H1 (cell line): ENCODE data around the gene TMEM132A. TPM values are rescaled to one million over a fixed set of nuclear protein-coding genes. Genes with fewer than 3 reads are reported as not detected.

Experiments used
- CTCF ChIA-PET: fragments of 300-600 bp; sonication (Branson Sonifier 250); formaldehyde crosslinking; loops from one replicate; lab custom pipeline; 2021; ENCODE audit not compliant: partially characterized antibody; lab: Charles Lee
- POLR2A ChIA-PET: fragments of 300-600 bp; sonication (Branson Sonifier 250); formaldehyde crosslinking; loops from one replicate; lab custom pipeline; 2021; ENCODE audit warnings: inconsistent platforms; ENCODE audit not compliant: partially characterized antibody; lab: Charles Lee
- DNase-seq, 2 experiments: peaks; one replicate each; pipeline versions ENCODE4 v3.0.0 to v3.0.0-alpha.2; 2010 to 2022; ENCODE audit warnings: low spot score in 2 of 2, low read depth in 1 of 2, mixed read lengths in 1 of 2
- FAIRE-seq: peaks from 2 replicates; lab custom pipeline; 2011; peaks lifted over from hg19 to GRCh38; lab: Jason Lieb, UNC
- H2AFZ ChIP-seq: 2 replicates; pipeline ENCODE4 v1.8.1; 2012; ENCODE audit warnings: low read length, inconsistent platforms
- H2AK5ac ChIP-seq: 2 replicates; pipeline ENCODE4 v1.6.1; 2013; ENCODE audit warnings: low read depth, low read length
- H2BK120ac ChIP-seq: replicated peaks from 2 replicates; pipeline ENCODE3; 2013; ENCODE audit warnings: low read depth, low read length, inconsistent platforms
- H2BK12ac ChIP-seq: 2 replicates; pipeline ENCODE4 v1.6.1; 2013; ENCODE audit warnings: low read depth, low read length
- H2BK15ac ChIP-seq: 2 replicates; pipeline ENCODE4 v1.6.1; 2013; ENCODE audit warnings: low read length
- H2BK20ac ChIP-seq: 2 replicates; pipeline ENCODE4 v1.6.1; 2013; ENCODE audit warnings: low read length
- H2BK5ac ChIP-seq: 2 replicates; pipeline ENCODE4 v1.6.1; 2013; ENCODE audit warnings: low read depth, low read length
- H3K14ac ChIP-seq: 2 replicates; pipeline ENCODE4 v1.6.1; 2013; ENCODE audit warnings: inconsistent platforms; ENCODE audit not compliant: insufficient read length
- H3K18ac ChIP-seq: 2 replicates; pipeline ENCODE4 v1.6.1; 2013; ENCODE audit warnings: low read length; ENCODE audit errors: extremely low read depth
- H3K23ac ChIP-seq: 2 replicates; pipeline ENCODE4 v1.6.1; 2013; ENCODE audit warnings: inconsistent platforms; ENCODE audit not compliant: insufficient read length
- H3K23me2 ChIP-seq: 2 replicates; pipeline ENCODE4 v1.6.1; 2013; ENCODE audit warnings: low read depth, low read length
- H3K27ac ChIP-seq: 2 replicates; pipeline ENCODE4 v1.6.1; 2011; ENCODE audit warnings: low read depth, low read length, inconsistent platforms
- H3K27me3 ChIP-seq, 4 experiments: replicated peaks in 1 of 4; 1 replicate in 1 of 4; 2 replicates in 3 of 4; pipeline versions ENCODE4 v1.6.1 to v1.8.1; 2011 to 2013; ENCODE audit warnings: low read length in 3 of 4, mild to moderate bottlenecking in 3 of 4, inconsistent platforms in 2 of 4, mixed read lengths in 2 of 4, moderate library complexity in 1 of 4; ENCODE audit not compliant: control insufficient read depth in 3 of 4, insufficient read depth in 3 of 4; ENCODE audit errors: extremely low read depth in 1 of 4
- H3K36me3 ChIP-seq, 4 experiments: 2 replicates each; pipeline versions ENCODE4 v1.6.1 to v1.8.1; 2011 to 2013; ENCODE audit warnings: mild to moderate bottlenecking in 4 of 4, low read length in 3 of 4, moderate library complexity in 2 of 4, control low read depth in 1 of 4, inconsistent platforms in 1 of 4; ENCODE audit not compliant: insufficient read depth in 4 of 4, control insufficient read depth in 2 of 4
- H3K4ac ChIP-seq: replicated peaks from 2 replicates; pipeline ENCODE3; 2013; ENCODE audit warnings: low read length, low read depth, mixed read lengths, inconsistent platforms; ENCODE audit not compliant: insufficient read length
- H3K4me1 ChIP-seq, 4 experiments: replicated peaks in 1 of 4; 1 replicate in 1 of 4; 2 replicates in 3 of 4; pipeline versions ENCODE4 v1.6.1 to v1.8.1; 2011 to 2013; ENCODE audit warnings: low read length in 3 of 4, inconsistent platforms in 2 of 4, mixed read lengths in 1 of 4; ENCODE audit not compliant: insufficient read depth in 4 of 4, control insufficient read depth in 3 of 4
- H3K4me2 ChIP-seq, 2 experiments: 2 replicates each; pipeline versions ENCODE4 v1.6.1 to v1.8.1; 2011 to 2013; ENCODE audit warnings: low read depth in 2 of 2, low read length in 2 of 2, control low read depth in 1 of 2, inconsistent platforms in 1 of 2, mild to moderate bottlenecking in 1 of 2; ENCODE audit not compliant: insufficient read depth in 1 of 2
- H3K4me3 ChIP-seq, 4 experiments: fragments of 200-600, 300-600 bp in 1 of 4; sonication (generic), shearing (Covaris generic), sonication (Bioruptor Twin) in 1 of 4; 2 replicates each; pipeline versions ENCODE4 v1.5.1 to v1.8.1; 2011 to 2016; ENCODE audit warnings: low read length in 4 of 4, low read depth in 3 of 4, control low read depth in 2 of 4, inconsistent platforms in 2 of 4, mild to moderate bottlenecking in 2 of 4, mixed read lengths in 1 of 4, moderate library complexity in 1 of 4; ENCODE audit not compliant: insufficient read depth in 2 of 4; ENCODE audit errors: extremely low read depth in 1 of 4
- H3K56ac ChIP-seq: replicated peaks from 2 replicates; pipeline ENCODE3; 2013; ENCODE audit warnings: low read depth, mild to moderate bottlenecking, mixed read lengths, low read length, inconsistent platforms; ENCODE audit not compliant: insufficient read length
- H3K79me1 ChIP-seq: 2 replicates; pipeline ENCODE4 v1.6.1; 2013; ENCODE audit warnings: low read depth, low read length, control low read depth
- H3K79me2 ChIP-seq, 2 experiments: 2 replicates each; pipeline versions ENCODE4 v1.6.1 to v1.8.1; 2012 to 2013; ENCODE audit warnings: low read length in 2 of 2, mild to moderate bottlenecking in 2 of 2, inconsistent platforms in 1 of 2; ENCODE audit not compliant: insufficient read depth in 2 of 2, control insufficient read depth in 1 of 2
- H3K9ac ChIP-seq, 4 experiments: replicated peaks in 1 of 4; 1 replicate in 1 of 4; 2 replicates in 3 of 4; pipeline versions ENCODE4 v1.6.1 to v1.8.1; 2011 to 2013; ENCODE audit warnings: low read depth in 3 of 4, low read length in 3 of 4, control low read depth in 2 of 4, mild to moderate bottlenecking in 2 of 4, moderate library complexity in 2 of 4, inconsistent platforms in 1 of 4; ENCODE audit errors: extremely low read depth in 1 of 4
- H3K9me3 ChIP-seq, 2 experiments: 2 replicates each; pipeline versions ENCODE4 v1.6.1 to v1.8.1; 2012 to 2013; ENCODE audit warnings: mild to moderate bottlenecking in 2 of 2, moderate library complexity in 2 of 2, control low read depth in 1 of 2, inconsistent platforms in 1 of 2, low read depth in 1 of 2, low read length in 1 of 2, mixed read lengths in 1 of 2; ENCODE audit not compliant: insufficient read depth in 2 of 2
- H4K20me1 ChIP-seq, 2 experiments: replicated peaks in 1 of 2; 2 replicates each; pipeline versions ENCODE3 to v1.8.1; 2011 to 2013; ENCODE audit warnings: inconsistent platforms in 2 of 2, low read length in 2 of 2, mild to moderate bottlenecking in 1 of 2; ENCODE audit not compliant: insufficient read depth in 2 of 2, control insufficient read depth in 1 of 2
- H4K5ac ChIP-seq: 2 replicates; pipeline ENCODE4 v1.6.1; 2013; ENCODE audit warnings: low read length, low read depth, mixed read lengths, inconsistent platforms; ENCODE audit not compliant: insufficient read length
- H4K8ac ChIP-seq: 2 replicates; pipeline ENCODE4 v1.8.0; 2013; ENCODE audit warnings: mild to moderate bottlenecking, moderate library complexity, low read length, inconsistent platforms; ENCODE audit not compliant: insufficient read depth; ENCODE audit errors: extremely low read depth
- H4K91ac ChIP-seq: replicated peaks from 2 replicates; pipeline ENCODE3; 2013; ENCODE audit warnings: low read length, mixed read lengths, inconsistent platforms; ENCODE audit not compliant: insufficient read length
- BACH1 ChIP-seq: IDR thresholded peaks from 2 replicates; pipeline ENCODE4 v1.6.1; 2012; ENCODE audit warnings: low read length, improper control_type of control experiment
- CBX5 ChIP-seq: fragments of 300-800, 300-1000 bp; sonication (generic); IDR thresholded peaks from 2 replicates; pipeline ENCODE4 v1.7.1; 2016; ENCODE audit warnings: antibody characterized with exemption, low read length, low read depth
- CHD1 ChIP-seq: IDR thresholded peaks from 2 replicates; pipeline ENCODE4 v1.6.1; 2012; ENCODE audit warnings: low read depth, low read length, improper control_type of control experiment
- HDAC6 ChIP-seq: IDR thresholded peaks from one replicate; pipeline ENCODE4 v1.7.1; 2012; ENCODE audit warnings: low read depth, mild to moderate bottlenecking, inconsistent platforms, low read length, moderate library complexity
- PHF8 ChIP-seq: fragments of 200-600 bp; sonication (generic); conservative IDR thresholded peaks from 2 replicates; pipeline ENCODE4 v1.7.1; 2012; ENCODE audit warnings: low read depth, mild to moderate bottlenecking, inconsistent platforms, low read length, moderate library complexity
- RXRA ChIP-seq: IDR thresholded peaks from 2 replicates; pipeline ENCODE4 v1.6.1; 2011; ENCODE audit warnings: low read depth, mild to moderate bottlenecking, low read length, moderate library complexity; ENCODE audit not compliant: insufficient read depth
- SAP30 ChIP-seq: fragments of 300-600 bp; sonication (generic); IDR thresholded peaks from 2 replicates; pipeline ENCODE4 v1.7.1; 2012; ENCODE audit warnings: low read length, moderate library complexity, mild to moderate bottlenecking, inconsistent platforms; ENCODE audit not compliant: insufficient read depth, insufficient replicate concordance
- SIN3A ChIP-seq, 2 experiments: IDR thresholded peaks in 1 of 2; conservative IDR thresholded peaks in 1 of 2; 2 replicates each; pipeline ENCODE4 v1.6.1; 2011 to 2012; ENCODE audit warnings: low read length in 2 of 2, improper control_type of control experiment in 1 of 2, low read depth in 1 of 2, mild to moderate bottlenecking in 1 of 2
- SIX5 ChIP-seq: IDR thresholded peaks from 2 replicates; pipeline ENCODE4 v1.6.1; 2011; ENCODE audit warnings: mild to moderate bottlenecking, low read depth, low read length
- TBP ChIP-seq: IDR thresholded peaks from 2 replicates; pipeline ENCODE4 v1.6.1; 2011; ENCODE audit warnings: low read depth, low read length, improper control_type of control experiment
- TEAD4 ChIP-seq: IDR thresholded peaks from 2 replicates; pipeline ENCODE4 v1.6.1; 2012; ENCODE audit warnings: low read depth, low read length, inconsistent platforms, mixed read lengths
- USF2 ChIP-seq: IDR thresholded peaks from 2 replicates; pipeline ENCODE4 v1.6.1; 2011; ENCODE audit warnings: low read length, improper control_type of control experiment
- YY1 ChIP-seq: IDR thresholded peaks from 2 replicates; pipeline ENCODE4 v1.6.1; 2011; ENCODE audit warnings: low read depth, mild to moderate bottlenecking, low read length
- ZNF274 ChIP-seq: IDR thresholded peaks from 2 replicates; pipeline ENCODE4 v1.7.0; 2012; ENCODE audit warnings: low read length, borderline replicate concordance; ENCODE audit errors: extremely low read depth
- WGBS, 2 experiments: shearing (Covaris generic) in 1 of 2; methylation state at CpG; one replicate each; pipeline versions ENCODE4 v1.1.6 to v1.1.7; 2013 to 2015; ENCODE audit warnings: low lambda C conversion rate in 2 of 2, mixed read lengths in 2 of 2, inconsistent platforms in 1 of 2, low coverage in 1 of 2, missing lambda C conversion rate in 1 of 2; ENCODE audit not compliant: insufficient replicate concordance in 2 of 2, insufficient coverage in 1 of 2, insufficient read length in 1 of 2; ENCODE audit errors: extremely low coverage in 1 of 2, missing lambda C conversion rate in 1 of 2; 5-methylcytosine and 5-hydroxymethylcytosine counted together
- polyA plus RNA-seq, 7 experiments: library from polyadenylated mRNA; depleted of rRNA in 3 of 7; stranded (reverse) in 5 of 7; unstranded in 2 of 7; fragments of >200 nt in 5 of 7; fragments of 200-250 nt in 2 of 7; gene quantifications; 1 replicate in 5 of 7; 2 replicates in 1 of 7; 4 replicates in 1 of 7; pipeline versions ENCODE4 v1.2.1 to v1.2.3, GENCODE V29; 2011 to 2013; ENCODE audit warnings: missing spikeins in 2 of 7, mixed read lengths in 2 of 7
- total RNA-seq: library from RNA; stranded (reverse); fragmentation: NEBNext Ultra II Directional; extraction: Animal tissue kit (Norgen Biotek cat#: 25700); gene quantifications from 2 replicates; pipeline ENCODE4 v1.2.1, GENCODE V29; 2021

The TMEM132A gene
- total and polyA plus RNA-seq, 2 of the 8 experiments (the other 6 are each of a cell fraction or from before 2014, with no cell fraction given), result 46.6 to 97.9 TPM

GRCh38 chr11:60937811-60938210 is 13.6 kb downstream of the TMEM132A start:
- no peak overlapping the region for H3K23ac ChIP-seq
- H3K4me1 ChIP-seq, result no peaks in the 10 kb centered on the region; a peak in 3 of 7 replicates
- peaks cover 3 to 5% of the 10 kb centered on the region in 2 experiments for H4K20me1 ChIP-seq
- H2BK5ac ChIP-seq, result no peak overlapping the region
- H2BK120ac ChIP-seq, result no peak overlapping the region
- 91% methylated on average over 8 of the region's 8 CpGs; no CpG with 5 or more reads in 1 of the 2 experiments for WGBS, 2 experiments
- no peak overlapping the region for H3K14ac ChIP-seq
- H3K56ac ChIP-seq, result no peak overlapping the region
- H3K4ac ChIP-seq, result no peak overlapping the region
- ChIA-PET POLR2A (no interaction called here), CTCF (interaction anchor here (1.5 kb wide), 1 partner anchor 59 kb away, joined by 3 read pairs; no protein-coding TSS in a partner anchor)
- no peaks in the 10 kb centered on the region for H3K27me3 ChIP-seq
- no peak overlapping the region for H3K27ac ChIP-seq
- no peak overlapping the region for H2BK15ac ChIP-seq
- no peak overlapping the region for H3K9ac ChIP-seq
- no peak overlapping the region for H3K18ac ChIP-seq
- H2BK12ac ChIP-seq, result no peak overlapping the region
- FAIRE-seq (no peak), DNase-seq (no peak)
- H3K79me1 ChIP-seq, result no peaks in the 10 kb centered on the region
- no peaks in the 10 kb centered on the region for H3K79me2 ChIP-seq
- no peaks in the 10 kb centered on the region for H3K23me2 ChIP-seq
- no peak overlapping the region for H2BK20ac ChIP-seq
- H2AFZ ChIP-seq, result no peak overlapping the region
- no peak overlapping the region for H4K8ac ChIP-seq
- H4K5ac ChIP-seq, result no peak overlapping the region
- no peak overlapping the region for H4K91ac ChIP-seq
- H3K4me2 ChIP-seq, result no peak overlapping the region
- H3K36me3 ChIP-seq, result peaks cover 0 to 18% (median 5%) of the 10 kb centered on the region in 4 experiments; a peak in 5 of 8 replicates
- no peak overlapping the region for H2AK5ac ChIP-seq
- no peaks in the 10 kb centered on the region for H3K9me3 ChIP-seq
- no peak overlapping the region for H3K4me3 ChIP-seq
- TF ChIP-seq TBP (no peak), SAP30 (no peak), YY1 (no peak), ZNF274 (no peak), RXRA (no peak), USF2 (no peak), BACH1 (no peak), TEAD4 (no peak), CHD1 (no peak), CBX5 (no peak), PHF8 (no peak), SIX5 (no peak), HDAC6 (no peak), SIN3A (conservative IDR thresholded peaks at IDR 0.05 in 1 of 2, IDR thresholded peaks at IDR 0.05 in 1 of 2; ENCODE audit: low read depth in 1 of 2, low read length in 2 of 2) (no peak)
